LNCAP (cell line): ENCODE measurements around the gene CST9L.

ENCODE experiments used
- CTCF ChIP-seq: fragments of 450-650 bp; IDR thresholded peaks from 2 replicates; pipeline ENCODE4 v1.5.1; 2017; ENCODE audit warnings: mild to moderate bottlenecking

CST9L gene

GRCh38 chr20:23568320-23568970 is at the start of gene CST9L:
Gene CST9L, minus strand, starts transcription at chr20:23568484. Its CDS starts 34 bp downstream, at chr20:23568450.
- TF ChIP-seq CTCF, result no peak

- TF ChIP-seq CTCF, result no peak
Measured at GRCh38 chr20:23614163-23614562, 45.9 kb upstream of the CST9L start.

- TF ChIP-seq CTCF, result no peak
Measured at GRCh38 chr20:23613676-23614075, 45.4 kb upstream of the CST9L start.

GRCh38 chr20:23612396-23612795 is 44.1 kb upstream of the CST9L start:
- TF ChIP-seq CTCF, result no peak

GRCh38 chr20:23609486-23610109 is 41.3 kb upstream of the CST9L start:
- no peak for TF ChIP-seq CTCF

- TF ChIP-seq CTCF, result no peak
Measured at GRCh38 chr20:23608251-23608846, 40.1 kb upstream of the CST9L start.

- TF ChIP-seq CTCF, result no peak
Measured at GRCh38 chr20:23607497-23608245, 39.4 kb upstream of the CST9L start.
